IMR-90 (cell line): ENCODE measurements around the gene ONECUT2. TPM values are rescaled to one million over a fixed set of nuclear protein-coding genes. Genes with fewer than 3 reads are reported as not detected.

ENCODE experiments used
- ATAC-seq: fragments of 200-7000 bp; cut with Tn5 transposase; 2 replicates; pipeline ENCODE4 v1.9.1; 2020; ENCODE audit warnings: low read depth, mild to moderate bottlenecking, moderate library complexity
- BruUV-seq: library from RNA; stranded (reverse); fragments of 400-500 nt; replicated peaks from 2 replicates; lab custom pipeline; 2021; lab: Mats Ljungman, UMichigan
- CTCF ChIA-PET: fragments of 300-600 bp; formaldehyde crosslinking; extraction: SDS; loops from one replicate; lab custom pipeline; 2021; ENCODE audit warnings: antibody characterized with exemption; lab: Yijun Ruan, JAX
- POLR2A ChIA-PET: fragments of 300-600 bp; sonication (Branson Sonifier 250); formaldehyde crosslinking; loops from one replicate; lab custom pipeline; 2022; ENCODE audit warnings: antibody characterized with exemption; ENCODE audit not compliant: unreplicated experiment; lab: Charles Lee
- DNase-seq: peaks from one replicate; pipeline ENCODE4 v3.0.0; 2013
- H2AFZ ChIP-seq: replicated peaks from 2 replicates; pipeline ENCODE3; 2013; ENCODE audit warnings: low read length, mild to moderate bottlenecking; ENCODE audit not compliant: poor library complexity
- H2AK5ac ChIP-seq: 2 replicates; pipeline ENCODE4 v1.6.1; 2013; ENCODE audit warnings: low read depth, low read length, inconsistent platforms
- H2AK9ac ChIP-seq: replicated peaks from 2 replicates; pipeline ENCODE3; 2013; ENCODE audit warnings: mild to moderate bottlenecking, low read depth, low read length, moderate library complexity; ENCODE audit not compliant: poor library complexity
- H2BK120ac ChIP-seq: 2 replicates; pipeline ENCODE4 v1.6.1; 2013; ENCODE audit warnings: low read depth, low read length, inconsistent platforms
- H2BK15ac ChIP-seq: 3 replicates; pipeline ENCODE4 v1.6.1; 2013; ENCODE audit warnings: low read depth, low read length, inconsistent platforms
- H2BK20ac ChIP-seq: 2 replicates; pipeline ENCODE4 v1.6.1; 2013; ENCODE audit warnings: low read depth, mild to moderate bottlenecking, inconsistent platforms, low read length, moderate library complexity
- H2BK5ac ChIP-seq: 2 replicates; pipeline ENCODE4 v1.6.1; 2013; ENCODE audit warnings: mild to moderate bottlenecking, low read depth, low read length, inconsistent platforms; ENCODE audit not compliant: poor library complexity, severe bottlenecking
- H3K14ac ChIP-seq: replicated peaks from 2 replicates; pipeline ENCODE4 v1.6.1; 2013; ENCODE audit warnings: low read depth, low read length, inconsistent platforms
- H3K18ac ChIP-seq: 2 replicates; pipeline ENCODE4 v1.6.1; 2013; ENCODE audit warnings: low read depth, low read length, control low read depth
- H3K23ac ChIP-seq: 2 replicates; pipeline ENCODE4 v1.6.1; 2013; ENCODE audit warnings: low read depth, low read length, inconsistent platforms
- H3K27ac ChIP-seq: 2 replicates; pipeline ENCODE4 v1.5.1; 2013; ENCODE audit warnings: mild to moderate bottlenecking, control low read depth, low read length; ENCODE audit not compliant: insufficient read depth
- H3K27me3 ChIP-seq: 2 replicates; pipeline ENCODE4 v1.6.1; 2013; ENCODE audit warnings: low read length; ENCODE audit not compliant: control insufficient read depth, insufficient read depth
- H3K36me3 ChIP-seq: 2 replicates; pipeline ENCODE4 v1.6.1; 2013; ENCODE audit warnings: low read length, mixed read lengths; ENCODE audit not compliant: control insufficient read depth, insufficient read depth
- H3K4ac ChIP-seq: 2 replicates; pipeline ENCODE4 v1.6.1; 2013; ENCODE audit warnings: low read depth, low read length, inconsistent platforms
- H3K4me1 ChIP-seq: 2 replicates; pipeline ENCODE4 v1.6.1; 2013; ENCODE audit warnings: low read length, mixed read lengths; ENCODE audit not compliant: control insufficient read depth, insufficient read depth
- H3K4me2 ChIP-seq: 2 replicates; pipeline ENCODE4 v1.6.1; 2013; ENCODE audit warnings: low read depth, mild to moderate bottlenecking, control low read depth, low read length, moderate library complexity
- H3K4me3 ChIP-seq: 2 replicates; pipeline ENCODE4 v1.5.1; 2013; ENCODE audit warnings: low read depth, mild to moderate bottlenecking, control low read depth, low read length, moderate library complexity; ENCODE audit not compliant: insufficient read depth
- H3K56ac ChIP-seq: 2 replicates; pipeline ENCODE4 v1.6.1; 2013; ENCODE audit warnings: low read length, inconsistent platforms; ENCODE audit not compliant: insufficient read depth; ENCODE audit errors: extremely low read depth
- H3K79me1 ChIP-seq, 2 experiments: 2 replicates each; pipeline ENCODE4 v1.6.1; 2013; ENCODE audit warnings: low read length in 2 of 2, inconsistent platforms in 1 of 2, low read depth in 1 of 2
- H3K9ac ChIP-seq: 2 replicates; pipeline ENCODE4 v1.6.1; 2013; ENCODE audit warnings: low read depth, low read length, control low read depth
- H3K9me1 ChIP-seq: 2 replicates; pipeline ENCODE4 v1.6.1; 2013; ENCODE audit warnings: low read length, inconsistent platforms; ENCODE audit not compliant: insufficient read depth
- H3K9me3 ChIP-seq: 2 replicates; pipeline ENCODE4 v1.6.1; 2013; ENCODE audit warnings: low read length; ENCODE audit not compliant: control insufficient read depth, insufficient read depth
- H4K20me1 ChIP-seq: 2 replicates; pipeline ENCODE4 v1.6.1; 2013; ENCODE audit warnings: low read length, inconsistent platforms; ENCODE audit not compliant: insufficient read depth
- H4K5ac ChIP-seq: 2 replicates; pipeline ENCODE4 v1.6.1; 2013; ENCODE audit warnings: mild to moderate bottlenecking, low read depth, low read length, control low read depth
- H4K8ac ChIP-seq, 2 experiments: 2 replicates each; pipeline ENCODE4 v1.6.1; 2013; ENCODE audit warnings: low read depth in 2 of 2, low read length in 2 of 2, control low read depth in 1 of 2, inconsistent platforms in 1 of 2
- H4K91ac ChIP-seq: 2 replicates; pipeline ENCODE4 v1.6.1; 2013; ENCODE audit warnings: low read depth, low read length, inconsistent platforms; ENCODE audit not compliant: insufficient read depth
- BHLHE40 ChIP-seq: fragments of 150-350 bp; IDR thresholded peaks from 2 replicates; pipeline ENCODE4 v1.6.1; 2016; ENCODE audit warnings: mild to moderate bottlenecking, low read depth, low read length
- CTCF ChIP-seq: conservative IDR thresholded peaks from 2 replicates; pipeline ENCODE4 v1.5.1; 2012; ENCODE audit warnings: mild to moderate bottlenecking, low read depth, low read length, improper control_type of control experiment
- ELK1 ChIP-seq: fragments of 150-350 bp; IDR thresholded peaks from 2 replicates; pipeline ENCODE4 v1.6.1; 2016; ENCODE audit warnings: low read depth, mild to moderate bottlenecking, low read length, moderate library complexity, borderline replicate concordance
- MAZ ChIP-seq: IDR thresholded peaks from 2 replicates; pipeline ENCODE4 v1.6.1; 2012; ENCODE audit warnings: low read depth, mild to moderate bottlenecking, low read length, improper control_type of control experiment, moderate library complexity, borderline replicate concordance
- USF2 ChIP-seq: fragments of 150-350 bp; IDR thresholded peaks from 2 replicates; pipeline ENCODE4 v1.6.1; 2017; ENCODE audit warnings: mild to moderate bottlenecking, antibody characterized with exemption, low read length, low read depth
- WGBS, 2 experiments: methylation state at CpG; one replicate each; pipeline versions ENCODE4 v1.1.5 to v1.1.7; 2013; ENCODE audit warnings: missing lambda C conversion rate in 2 of 2; ENCODE audit not compliant: insufficient read length in 1 of 2; ENCODE audit errors: extremely low coverage in 2 of 2; 5-methylcytosine and 5-hydroxymethylcytosine counted together
- dilution Hi-C: fragments of 300-500 bp; cut with HindIII; formaldehyde crosslinking; loops from one replicate; pipeline ENCODE4 v1.14.3; 2018; ENCODE audit warnings: low sequenced_read_pairs; ENCODE audit not compliant: unreplicated experiment
- in situ Hi-C: fragments of 300-500 bp; cut with MboI; formaldehyde crosslinking; loops from 3 replicates; pipeline ENCODE4 v1.14.3; 2019; ENCODE audit warnings: low sequenced_read_pairs, inconsistent platforms, mixed read lengths
- intact Hi-C: fragments of 100-400 bp; cut with micrococcal nuclease; formaldehyde crosslinking; loops from 2 replicates; pipeline ENCODE4 v1.10.0; 2022
- polyA plus RNA-seq, 3 experiments: library from polyadenylated mRNA; depleted of rRNA; stranded (reverse); fragments of >200 nt; gene quantifications; 2 replicates each; pipeline ENCODE4 v1.2.3, GENCODE V29; 2012; ENCODE audit warnings: low replicate concordance in 1 of 3
- total RNA-seq: library from RNA; depleted of rRNA; stranded (reverse); fragments of >200 nt; gene quantifications from 2 replicates; pipeline ENCODE4 v1.2.3, GENCODE V29; 2012

The ONECUT2 gene
- total and polyA plus RNA-seq, 2 of the 4 experiments (the other 2 are of a cell fraction): under 0.01 to 0.02 TPM

GRCh38 chr18:57527556-57528229 is 92.5 kb downstream of the ONECUT2 start:
- H3K18ac ChIP-seq: no peak overlapping the region
- H3K4me3 ChIP-seq: no peak overlapping the region
- ChIA-PET POLR2A (no interaction called here), CTCF (no interaction called here)
- peaks cover 10% of the 10 kb centered on the region for H3K27me3 ChIP-seq
- no peaks in the 10 kb centered on the region; the same call in 1 of the 2 replicates for H4K20me1 ChIP-seq
- no peak overlapping the region for H3K23ac ChIP-seq
- H2BK20ac ChIP-seq: no peak overlapping the region
- whole genome bisulfite sequencing, 2 experiments: no CpG with 5 or more reads among the region's 13 CpGs
- H4K91ac ChIP-seq: no peak overlapping the region
- no peak overlapping the region for H2AK5ac ChIP-seq
- no peak for TF ChIP-seq CTCF
- no peak for TF ChIP-seq BHLHE40
- no peak for TF ChIP-seq USF2
- TF ChIP-seq MAZ: no peak
- TF ChIP-seq ELK1: no peak
- H3K4ac ChIP-seq: no peak overlapping the region
- H2AK9ac ChIP-seq: no peak overlapping the region
- no peak overlapping the region for H2BK5ac ChIP-seq
- H3K4me2 ChIP-seq: no peak overlapping the region
- intact Hi-C loops (no loop called here), dilution Hi-C loops (no loop called here), in situ Hi-C loops (no loop called here)
- no peak overlapping the region for H4K8ac ChIP-seq
- H3K36me3 ChIP-seq: no peaks in the 10 kb centered on the region
- no peak overlapping the region for H4K5ac ChIP-seq
- H3K9me3 ChIP-seq: no peaks in the 10 kb centered on the region
- H3K9ac ChIP-seq: no peak overlapping the region
- no peak overlapping the region for H2BK15ac ChIP-seq
- DNase-seq (no peak), ATAC-seq (no peak)
- H3K56ac ChIP-seq: no peak overlapping the region
- H3K27ac ChIP-seq: no peak overlapping the region
- H3K9me1 ChIP-seq: no peaks in the 10 kb centered on the region; the same call in 1 of the 2 replicates
- no peak overlapping the region for H3K14ac ChIP-seq
- no peak overlapping the region for H2AFZ ChIP-seq
- BruUV-seq: no TSS peak
- no peaks in the 10 kb centered on the region for H3K79me1 ChIP-seq
- no peak overlapping the region for H2BK120ac ChIP-seq
- H3K4me1 ChIP-seq: no peaks in the 10 kb centered on the region; the same call in 1 of the 2 replicates
